NCI-H2196 treated with DMSO at 0.1 percent for 48 hours (cell line): Measurements from ENCODE around the gene STAC.
"Not testable (repeated sequence)": the region's sequence is repeated elsewhere in the genome, so short reads cannot be mapped to it uniquely, and the experiment has no call there.

Source experiments
- DNase-seq: peaks from one replicate; lab custom pipeline; 2025; ENCODE audit not compliant: unreplicated experiment; lab: John Stamatoyannopoulos, UW

STAC gene

DNA sequence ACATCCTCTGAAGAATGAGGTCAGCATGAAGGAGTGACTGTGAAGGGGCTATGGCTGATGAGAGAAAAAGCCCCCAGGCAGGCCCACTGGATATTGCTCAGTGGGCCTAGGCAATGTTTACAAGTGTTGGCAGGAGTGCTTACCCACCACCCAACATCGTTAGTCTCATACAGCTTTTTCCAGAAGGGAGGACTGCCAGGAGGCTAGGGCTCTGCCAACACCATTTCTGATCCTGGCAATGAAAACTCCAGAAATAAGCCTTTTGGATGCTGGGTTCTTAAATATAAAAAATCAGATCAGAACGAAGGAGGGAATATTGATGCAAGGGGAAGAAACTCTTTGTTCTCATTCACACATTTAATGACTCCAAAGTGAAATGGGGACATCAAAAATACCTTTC, 194.9 kb downstream of the STAC start:
- no peak for DNase-seq

DNA sequence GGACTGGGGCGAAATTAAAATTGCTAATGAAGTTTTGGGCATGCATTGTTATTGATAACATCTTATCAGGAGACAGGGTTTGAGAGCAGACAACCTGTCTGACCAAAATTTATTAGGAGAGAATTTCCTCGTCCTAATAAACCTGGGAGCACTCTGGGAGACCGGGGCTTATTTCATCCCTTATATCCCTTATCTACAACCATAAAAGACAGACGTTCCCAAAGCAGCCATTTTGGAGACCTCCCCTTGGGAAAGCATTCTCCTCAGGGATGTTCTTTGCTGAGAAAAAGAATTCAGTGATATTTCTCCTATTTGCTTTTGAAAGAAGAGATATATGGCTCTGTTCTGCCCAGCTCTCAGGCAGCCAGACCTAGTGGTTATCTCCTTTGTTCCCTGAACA, 198.1 kb downstream of the STAC start:
- DNase-seq = not testable (repeated sequence)

DNA sequence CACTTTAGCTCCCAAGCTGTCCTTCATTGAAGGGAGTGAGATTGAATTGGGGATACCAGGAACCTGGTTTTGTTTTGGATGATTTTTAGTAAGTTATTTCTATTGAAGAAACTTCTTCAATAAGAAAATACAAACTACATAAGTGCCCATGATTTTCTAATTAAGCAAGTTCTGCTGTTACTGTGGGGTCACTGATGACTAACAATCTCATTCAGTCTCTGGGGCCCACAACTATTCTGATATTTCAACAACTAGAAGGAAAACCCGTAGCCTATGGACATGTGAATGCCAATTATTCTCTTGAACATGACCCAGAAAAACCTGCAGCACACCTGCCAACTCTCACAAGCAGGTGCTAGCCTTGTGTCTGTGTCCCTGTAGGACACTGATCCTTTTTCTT, 199.4 kb downstream of the STAC start:
- DNase-seq = no peak

DNA sequence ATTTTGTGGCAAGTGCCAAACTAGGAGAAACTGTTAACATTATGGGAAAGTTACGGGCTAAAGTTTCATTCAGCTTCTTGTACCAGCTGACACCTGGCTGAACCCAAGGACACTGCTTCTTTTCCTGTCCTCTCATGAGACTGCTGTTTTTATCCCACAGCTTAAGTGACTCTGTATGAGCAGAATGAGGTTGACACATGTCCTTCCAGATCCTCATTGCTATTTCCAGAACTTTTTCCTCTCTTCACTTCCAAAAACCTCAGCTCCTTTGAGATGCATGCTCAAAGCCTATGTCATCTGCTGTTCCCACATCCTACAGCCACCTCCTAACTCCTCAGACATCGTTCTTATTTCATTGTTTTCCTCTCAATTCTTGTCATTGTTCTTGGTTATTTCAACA, 200.4 kb downstream of the STAC start:
- no peak for DNase-seq

DNA sequence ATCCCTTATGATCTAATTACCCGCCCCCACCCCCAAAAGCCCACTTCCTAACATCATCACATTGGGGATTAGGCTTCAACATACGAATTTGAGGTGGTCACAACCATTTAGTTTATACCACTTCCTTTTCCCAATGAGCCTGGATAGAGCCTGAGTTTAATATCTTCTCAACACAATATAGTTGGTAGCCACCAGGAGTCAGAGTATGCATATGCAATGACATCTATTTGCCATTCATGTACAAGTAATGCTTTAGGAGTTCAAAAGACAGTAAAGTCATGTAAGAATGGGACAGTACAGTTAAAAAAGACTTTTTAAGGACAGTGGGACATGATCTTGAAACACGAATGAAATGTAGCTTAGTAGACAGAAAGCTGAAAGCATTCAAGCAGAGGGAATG, 211.7 kb downstream of the STAC start:
- no peak for DNase-seq

DNA sequence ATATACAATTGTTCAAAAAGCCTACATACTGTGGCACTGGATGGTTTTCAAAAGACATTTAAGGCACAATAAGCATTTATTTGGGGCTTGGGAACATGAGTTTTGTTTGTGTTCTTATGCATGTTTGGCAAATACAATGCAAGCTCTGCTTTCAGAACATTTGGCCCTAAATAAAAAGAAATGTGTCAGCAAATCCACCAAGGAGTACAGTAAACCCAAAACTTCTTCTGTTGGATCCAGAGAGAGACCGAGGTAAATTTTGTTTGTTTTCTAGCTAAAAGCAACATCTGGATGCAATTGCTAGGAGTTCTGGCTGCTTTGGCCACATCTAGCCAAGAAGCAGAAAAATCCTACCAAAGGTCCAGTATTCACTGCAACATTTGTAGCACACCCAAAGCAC, 215.2 kb downstream of the STAC start:
- DNase-seq = no peak

DNA sequence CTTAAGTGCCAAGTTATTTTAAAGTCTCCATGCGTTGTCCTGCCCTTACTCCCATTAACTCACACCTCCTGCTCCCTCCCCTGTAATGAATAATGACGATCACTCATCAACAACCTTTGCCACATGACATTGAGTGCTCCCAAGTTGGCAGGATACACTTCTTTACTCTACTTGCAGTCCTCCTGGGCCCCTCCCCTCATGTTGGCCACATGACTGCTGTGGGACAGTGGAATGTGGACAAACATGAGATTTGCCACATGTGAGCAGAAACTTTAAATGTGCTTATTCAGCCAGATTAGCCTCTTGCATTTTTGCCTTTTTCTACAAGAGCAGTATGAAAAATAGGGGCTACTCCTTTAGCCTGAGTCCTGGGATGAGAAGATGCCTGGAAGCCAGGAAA, 216.1 kb downstream of the STAC start:
- no peak for DNase-seq

DNA sequence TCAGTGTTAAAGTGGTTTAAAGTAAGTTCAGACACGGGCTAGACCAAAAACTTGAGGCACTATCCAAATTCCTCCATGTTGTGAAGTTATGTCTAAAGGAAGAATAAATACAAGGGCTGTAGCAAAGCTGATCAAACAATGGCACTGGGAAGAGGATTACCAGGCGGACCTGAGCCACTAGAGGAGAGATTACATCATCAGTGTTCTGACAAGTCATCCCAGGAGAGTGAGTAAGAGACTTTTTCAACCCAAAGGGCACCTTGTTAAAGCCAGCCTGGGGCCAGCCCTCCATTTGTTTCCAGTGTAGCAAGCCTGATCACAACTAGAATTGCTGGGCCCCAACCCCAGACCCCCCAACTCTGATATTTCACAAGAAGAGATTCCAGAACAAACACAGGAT, 217.1 kb downstream of the STAC start:
- DNase-seq = no peak
